ENCODE measurements around the gene ATXN3. TPM values are rescaled to one million over a fixed set of nuclear protein-coding genes. Genes with fewer than 3 reads are reported as not detected.
A peak's percentile ranks its signal among the peaks of the same experiment; 100 is the strongest.

ATXN3 gene
- polyA plus RNA-seq, 1 of the 3 experiments (the other 2 are of a cell fraction) = 10.2 TPM

DNA sequence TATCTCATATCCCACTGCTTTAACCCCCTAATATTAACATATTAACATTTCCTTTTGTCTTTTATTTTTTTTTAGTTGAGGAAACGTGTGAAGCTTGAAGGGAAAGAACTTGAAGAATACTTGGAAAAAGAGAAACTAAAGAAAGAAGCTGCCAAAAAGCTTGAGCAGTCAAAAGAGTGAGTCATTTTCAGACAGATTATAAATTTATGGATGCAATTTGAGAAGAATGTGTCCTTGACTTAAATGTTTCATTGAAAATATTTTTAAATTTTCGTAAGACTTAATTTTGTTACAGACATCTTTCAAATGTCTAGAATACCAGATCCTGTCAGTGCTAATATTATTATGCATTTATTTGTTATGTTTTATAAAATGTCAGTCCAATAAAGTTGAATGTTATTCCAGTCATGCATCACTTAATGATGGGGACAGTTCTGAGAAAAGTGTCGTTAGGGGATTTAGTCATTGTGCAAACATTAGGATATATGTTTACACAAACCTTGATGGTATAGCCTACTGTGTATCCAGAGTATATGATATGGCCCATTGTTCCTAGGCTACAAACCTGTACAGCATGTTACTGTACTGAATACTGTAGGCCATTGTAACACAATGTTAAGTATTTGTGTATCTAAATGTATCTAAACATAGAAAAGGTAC, 48.0 kb upstream of the ATXN3 start:
- H3K4me1 ChIP-seq (ENCODE audit: control insufficient read depth in 1 of 2, insufficient read depth in 2 of 2, low read depth in 1 of 2, low read length in 1 of 2) = no peaks in the 10 kb centered on the region
- TF ChIP-seq ZBTB33 (IDR thresholded peaks at IDR 0.05; ENCODE audit: borderline replicate concordance, low read depth) (no peak), RFX5 (IDR thresholded peaks at IDR 0.05; ENCODE audit: low read length) (no peak), NFIC (IDR thresholded peaks at IDR 0.05; ENCODE audit: borderline replicate concordance) (no peak), EZH2phosphoT487 (IDR thresholded peaks at IDR 0.05; ENCODE audit: borderline replicate concordance, low read depth) (no peak), TAF1 (IDR thresholded peaks at IDR 0.05; ENCODE audit: borderline replicate concordance, low read depth, low read length) (no peak), POLR2AphosphoS5 (IDR thresholded peaks at IDR 0.05; ENCODE audit: low read depth, low read length) (no peak), MAX (IDR thresholded peaks at IDR 0.05; ENCODE audit: low read depth) (no peak), JUND (IDR thresholded peaks at IDR 0.05) (peak; percentile 31; the same call in 1 of the 2 replicates)
- TF ChIP-seq, protein P1, sequence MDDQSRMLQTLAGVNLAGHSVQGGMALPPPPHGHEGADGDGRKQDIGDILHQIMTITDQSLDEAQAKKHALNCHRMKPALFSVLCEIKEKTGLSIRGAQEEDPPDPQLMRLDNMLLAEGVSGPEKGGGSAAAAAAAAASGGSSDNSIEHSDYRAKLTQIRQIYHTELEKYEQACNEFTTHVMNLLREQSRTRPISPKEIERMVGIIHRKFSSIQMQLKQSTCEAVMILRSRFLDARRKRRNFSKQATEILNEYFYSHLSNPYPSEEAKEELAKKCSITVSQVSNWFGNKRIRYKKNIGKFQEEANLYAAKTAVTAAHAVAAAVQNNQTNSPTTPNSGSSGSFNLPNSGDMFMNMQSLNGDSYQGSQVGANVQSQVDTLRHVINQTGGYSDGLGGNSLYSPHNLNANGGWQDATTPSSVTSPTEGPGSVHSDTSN (IDR thresholded peaks at IDR 0.05) = peak; percentile 47
- H3K79me2 ChIP-seq (ENCODE audit: insufficient read depth) = no peaks in the 10 kb centered on the region; the same call in 1 of the 2 replicates
- no peak for DNase-seq
- POLR2A ChIA-PET = no interaction called here
- no peaks in the 10 kb centered on the region for H3K27me3 ChIP-seq (ENCODE audit: insufficient read depth)
- peaks cover 49 to 77% of the 10 kb centered on the region in 2 experiments for H3K36me3 ChIP-seq (replicated peaks in 1 of 2; ENCODE audit: control insufficient read depth in 1 of 2, insufficient read depth in 2 of 2, low read length in 1 of 2)
- no peaks in the 10 kb centered on the region for H3K9me2 ChIP-seq
- H3K27ac ChIP-seq (ENCODE audit: low read depth in 2 of 2, low read length in 1 of 2) = peak overlapping the region in 1 of 2 experiments; percentile 59; a peak in 2 of 4 replicates
- peaks cover 19% of the 10 kb centered on the region for H3F3A ChIP-seq (replicated peaks; ENCODE audit: insufficient read depth)
- CTCF ChIA-PET = no interaction called here
- H3K4me2 ChIP-seq = no peak overlapping the region
- H3K9ac ChIP-seq = no peak overlapping the region
- H3K9me3 ChIP-seq = no peaks in the 10 kb centered on the region
- no peak overlapping the region for H2AFZ ChIP-seq (ENCODE audit: low read depth)
- no peaks in the 10 kb centered on the region for H4K20me1 ChIP-seq (ENCODE audit: insufficient read depth)
- H3K4me3 ChIP-seq (ENCODE audit: low read depth in 2 of 2, low read length in 1 of 2) = no peak overlapping the region
- WGBS (ENCODE audit: low lambda C conversion rate) = 68% methylated on average over 3 of the region's 3 CpGs

DNA sequence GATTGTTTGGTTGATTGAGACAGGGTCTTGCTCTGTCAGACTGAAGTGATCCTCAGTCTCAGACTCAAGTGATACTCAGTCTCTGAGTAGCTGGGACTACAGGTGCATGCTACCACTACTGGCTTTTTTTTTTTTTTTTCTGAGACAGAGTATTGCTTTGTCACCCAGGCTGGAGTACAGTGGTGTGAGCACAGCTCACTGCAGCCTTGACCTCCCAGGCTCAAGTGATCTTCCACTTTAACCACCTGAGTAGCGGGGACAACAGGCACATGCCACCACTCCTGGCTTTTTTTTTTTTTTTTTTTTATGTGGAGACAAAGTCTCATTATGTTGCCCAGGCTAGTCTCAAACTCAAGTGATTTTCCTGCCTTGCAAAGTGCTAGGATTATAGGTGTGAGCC, 47.2 kb upstream of the ATXN3 start:
- Histone ChIP-seq H3K4me1 (ENCODE audit: control insufficient read depth in 1 of 2, insufficient read depth in 2 of 2, low read depth in 1 of 2, low read length in 1 of 2) (no peaks in the 10 kb centered on the region), H3K79me2 (ENCODE audit: insufficient read depth) (no peaks in the 10 kb centered on the region; the same call in 1 of the 2 replicates), H3K36me3 (replicated peaks in 1 of 2; ENCODE audit: control insufficient read depth in 1 of 2, insufficient read depth in 2 of 2, low read length in 1 of 2) (peaks cover 48 to 79% of the 10 kb centered on the region in 2 experiments), H3K27me3 (ENCODE audit: insufficient read depth) (no peaks in the 10 kb centered on the region), H2AFZ (ENCODE audit: low read depth) (no peak overlapping the region), H3K9me2 (no peaks in the 10 kb centered on the region), H3K9me3 (no peaks in the 10 kb centered on the region), H3K9ac (no peak overlapping the region), H3K27ac (ENCODE audit: low read depth in 2 of 2, low read length in 1 of 2) (peak overlapping the region in 1 of 2 experiments; percentile 59; a peak in 1 of 4 replicates), H4K20me1 (ENCODE audit: insufficient read depth) (no peaks in the 10 kb centered on the region), H3F3A (replicated peaks; ENCODE audit: insufficient read depth) (peaks cover 19% of the 10 kb centered on the region), H3K4me3 (ENCODE audit: low read depth in 2 of 2, low read length in 1 of 2) (no peak overlapping the region; a peak in 1 of 4 replicates), H3K4me2 (no peak overlapping the region)
- POLR2A ChIA-PET = no interaction called here
- 100% methylated on average over 1 of the region's 1 CpG for WGBS (ENCODE audit: low lambda C conversion rate)
- CTCF ChIA-PET = no interaction called here
- no peak for DNase-seq
- no peak for TF ChIP-seq REST (IDR thresholded peaks at IDR 0.05; ENCODE audit: low read depth, low read length)
- TF ChIP-seq FOSL2 (IDR thresholded peaks at IDR 0.05; ENCODE audit: borderline replicate concordance, low read depth) = no peak
- TF ChIP-seq JUND (IDR thresholded peaks at IDR 0.05) = no peak
